GM12892 (cell line): ENCODE measurements around the gene PDZD2.

Experiments used
- POLR2A ChIP-seq: IDR thresholded peaks from 2 replicates; pipeline ENCODE4 v1.6.1; 2011; ENCODE audit warnings: low read depth, low read length, control low read depth
- POLR2AphosphoS5 ChIP-seq: IDR thresholded peaks from 2 replicates; pipeline ENCODE4 v1.6.1; 2011; ENCODE audit warnings: low read depth, low read length, control low read depth

GRCh38 chr5:31759925-31760324 is 121.0 kb downstream of the PDZD2 start:
- TF ChIP-seq POLR2AphosphoS5: no peak
- TF ChIP-seq POLR2A: no peak
